ENCODE data around the gene PXN. TPM values are rescaled to one million over a fixed set of nuclear protein-coding genes. Genes with fewer than 3 reads are reported as not detected.

Gene PXN
- total RNA-seq, 1 experiment from 2014 or later: 256 TPM

DNA sequence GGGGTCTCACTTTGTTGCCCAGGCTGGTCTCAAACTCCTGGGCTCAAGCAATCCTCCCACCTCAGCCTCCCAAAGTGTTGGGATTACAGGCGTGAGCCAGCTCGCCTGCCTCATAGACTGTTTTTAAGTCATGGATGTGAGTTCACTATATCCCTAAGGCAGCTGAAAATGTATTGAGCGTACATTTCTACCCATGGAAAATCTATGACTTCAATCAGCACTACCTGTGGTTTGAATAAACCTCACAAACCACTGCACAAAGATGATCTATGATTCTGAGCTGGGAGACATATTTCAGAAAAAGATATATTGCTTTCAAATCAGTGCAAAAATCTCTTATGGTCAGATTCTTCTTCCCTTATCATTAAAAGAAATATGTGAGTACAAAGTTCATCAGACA is 93.5 kb downstream of the PXN start:
- Mint-ChIP-seq H3K36me3 (ENCODE audit: insufficient read depth, unreplicated experiment) (peaks cover 99% of the 10 kb centered on the region), H3K9me3 (ENCODE audit: unreplicated experiment) (no peaks in the 10 kb centered on the region), H3K27ac (ENCODE audit: low read depth, unreplicated experiment) (no peak overlapping the region), H3K27me3 (ENCODE audit: insufficient read depth, unreplicated experiment) (no peaks in the 10 kb centered on the region), H3K4me3 (ENCODE audit: unreplicated experiment) (no peak overlapping the region), H3K4me1 (ENCODE audit: insufficient read depth, unreplicated experiment) (no peaks in the 10 kb centered on the region)
- no peak for DNase-seq (ENCODE audit: unreplicated experiment)
- ChIA-PET CTCF (interaction anchor here (0.6 kb wide), 1 partner anchor 27 kb away, joined by 3 read pairs; no protein-coding TSS in a partner anchor), POLR2A (interaction anchor here (0.6 to 1.1 kb wide), 5 partner anchors 29 to 295 kb away, joined by 3 read pairs; partner anchors contain the start of gene RPLP0)
- intact Hi-C loops (cut with micrococcal nuclease): no loop called here
- no peak for TF ChIP-seq CTCF (IDR thresholded peaks at IDR 0.05; ENCODE audit: unreplicated experiment)
- BruUV-seq (replicated peaks): no TSS peak

GRCh38 chr12:120170631-120171030 is 94.9 kb downstream of the PXN start:
- no peaks in the 10 kb centered on the region for H3K4me1 Mint-ChIP-seq (ENCODE audit: insufficient read depth, unreplicated experiment)
- intact Hi-C loops (cut with micrococcal nuclease): no loop called here
- no peak overlapping the region for H3K27ac Mint-ChIP-seq (ENCODE audit: low read depth, unreplicated experiment)
- no peaks in the 10 kb centered on the region for H3K27me3 Mint-ChIP-seq (ENCODE audit: insufficient read depth, unreplicated experiment)
- no peak for TF ChIP-seq CTCF (IDR thresholded peaks at IDR 0.05; ENCODE audit: unreplicated experiment)
- H3K36me3 Mint-ChIP-seq (ENCODE audit: insufficient read depth, unreplicated experiment): peaks cover 99% of the 10 kb centered on the region
- no peak for DNase-seq (ENCODE audit: unreplicated experiment)
- no TSS peak for BruUV-seq (replicated peaks)
- ChIA-PET CTCF (no interaction called here), POLR2A (interaction anchor here (2.2 kb wide), 1 partner anchor 31 kb away, joined by 5 read pairs; the partner anchor contains the start of gene RPLP0)
- no peak overlapping the region for H3K4me3 Mint-ChIP-seq (ENCODE audit: unreplicated experiment)
- H3K9me3 Mint-ChIP-seq (ENCODE audit: unreplicated experiment): no peaks in the 10 kb centered on the region

- H3K4me1 Mint-ChIP-seq (ENCODE audit: insufficient read depth, unreplicated experiment): no peaks in the 10 kb centered on the region
- intact Hi-C loops (cut with micrococcal nuclease): no loop called here
- DNase-seq (ENCODE audit: unreplicated experiment): no peak
- no peak overlapping the region for H3K4me3 Mint-ChIP-seq (ENCODE audit: unreplicated experiment)
- no peak for TF ChIP-seq CTCF (IDR thresholded peaks at IDR 0.05; ENCODE audit: unreplicated experiment)
- no peak overlapping the region for H3K27ac Mint-ChIP-seq (ENCODE audit: low read depth, unreplicated experiment)
- POLR2A ChIA-PET: interaction anchor here (1.2 to 2.2 kb wide), 2 partner anchors 30 to 31 kb away, joined by 3 to 5 read pairs; partner anchors contain the start of gene RPLP0
- H3K36me3 Mint-ChIP-seq (ENCODE audit: insufficient read depth, unreplicated experiment): peaks cover 98% of the 10 kb centered on the region
- H3K9me3 Mint-ChIP-seq (ENCODE audit: unreplicated experiment): no peaks in the 10 kb centered on the region
- no peaks in the 10 kb centered on the region for H3K27me3 Mint-ChIP-seq (ENCODE audit: insufficient read depth, unreplicated experiment)
- CTCF ChIA-PET: no interaction called here
- BruUV-seq (replicated peaks): no TSS peak
Measured at GRCh38 chr12:120169946-120170345, 95.6 kb downstream of the PXN start.

DNA sequence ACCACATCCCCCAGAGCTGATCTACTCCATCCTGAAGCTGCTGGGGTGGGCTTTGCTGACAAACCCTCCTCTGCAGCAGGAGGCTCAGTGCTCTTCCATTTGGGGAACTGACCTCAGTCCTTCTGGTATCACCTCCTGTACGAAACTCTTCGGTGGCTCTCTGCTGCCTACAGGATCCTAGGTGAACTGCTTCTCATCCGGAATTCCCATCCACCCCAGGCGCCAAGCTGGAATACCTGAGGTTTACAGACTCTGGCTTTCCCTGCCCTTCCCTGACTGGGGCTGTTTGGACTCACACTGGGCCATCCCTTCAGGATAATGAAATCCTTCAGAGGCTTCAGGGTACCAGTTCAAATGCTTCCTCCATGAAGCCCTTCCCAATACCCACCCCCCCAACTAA is 97.2 kb downstream of the PXN start:
- H3K4me3 Mint-ChIP-seq (ENCODE audit: unreplicated experiment): no peak overlapping the region
- no TSS peak for BruUV-seq (replicated peaks)
- DNase-seq (ENCODE audit: unreplicated experiment): no peak
- H3K4me1 Mint-ChIP-seq (ENCODE audit: insufficient read depth, unreplicated experiment): no peaks in the 10 kb centered on the region
- H3K9me3 Mint-ChIP-seq (ENCODE audit: unreplicated experiment): no peaks in the 10 kb centered on the region
- H3K36me3 Mint-ChIP-seq (ENCODE audit: insufficient read depth, unreplicated experiment): peaks cover 97% of the 10 kb centered on the region
- ChIA-PET POLR2A (interaction anchor here (0.7 to 1.7 kb wide), 2 partner anchors 9 to 124 kb away, joined by 3 to 4 read pairs; partner anchors contain the start of gene RNU4-1), CTCF (interaction anchor here (0.5 to 1.5 kb wide), 4 partner anchors 10 to 119 kb away, joined by 3 to 5 read pairs (median 3); no protein-coding TSS in a partner anchor)
- no peaks in the 10 kb centered on the region for H3K27me3 Mint-ChIP-seq (ENCODE audit: insufficient read depth, unreplicated experiment)
- no peak overlapping the region for H3K27ac Mint-ChIP-seq (ENCODE audit: low read depth, unreplicated experiment)
- intact Hi-C loops (cut with micrococcal nuclease): no loop called here
- no peak for TF ChIP-seq CTCF (IDR thresholded peaks at IDR 0.05; ENCODE audit: unreplicated experiment)

All from MCF 10A (cell line).